NCI-H748 treated with DMSO at 0.1 percent for 48 hours (cell line): ENCODE measurements around the gene OTULIN.

Experiments used
- DNase-seq: peaks from one replicate; lab custom pipeline; 2025; lab: John Stamatoyannopoulos, UW

Gene OTULIN

DNA sequence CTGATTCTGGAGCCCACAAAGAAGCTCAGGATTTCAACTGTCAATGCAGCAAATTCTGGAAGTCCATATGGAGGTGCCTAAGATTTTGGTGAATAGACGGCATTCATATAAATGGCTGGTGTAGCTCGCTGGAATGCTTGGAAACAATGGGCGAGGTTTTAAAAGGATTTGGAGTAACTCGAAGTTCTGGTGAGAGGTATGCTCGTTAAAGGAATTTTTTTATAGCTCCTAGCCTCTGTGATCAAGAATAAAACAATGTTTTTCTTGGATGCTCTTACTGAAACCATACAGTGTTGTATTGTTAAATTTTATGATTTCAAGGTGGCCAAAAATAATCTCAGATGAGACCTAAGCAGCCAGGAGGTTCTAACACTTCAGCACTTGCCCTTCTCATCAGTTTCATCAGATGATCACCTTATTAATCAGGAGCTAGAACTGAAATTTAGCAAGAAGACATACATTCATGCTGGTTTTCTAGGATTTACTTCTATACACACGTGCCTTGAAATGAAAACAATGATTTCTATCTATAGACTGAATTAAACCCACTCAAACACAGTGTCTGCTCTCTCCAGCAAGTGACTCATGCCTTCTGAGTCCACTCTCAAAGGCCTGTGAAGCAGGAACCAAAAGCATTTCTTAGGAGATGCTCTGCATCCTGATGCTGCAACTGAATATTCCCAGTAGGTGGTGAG lies 79.2 kb downstream of the OTULIN start:
- DNase-seq: no peak

DNA sequence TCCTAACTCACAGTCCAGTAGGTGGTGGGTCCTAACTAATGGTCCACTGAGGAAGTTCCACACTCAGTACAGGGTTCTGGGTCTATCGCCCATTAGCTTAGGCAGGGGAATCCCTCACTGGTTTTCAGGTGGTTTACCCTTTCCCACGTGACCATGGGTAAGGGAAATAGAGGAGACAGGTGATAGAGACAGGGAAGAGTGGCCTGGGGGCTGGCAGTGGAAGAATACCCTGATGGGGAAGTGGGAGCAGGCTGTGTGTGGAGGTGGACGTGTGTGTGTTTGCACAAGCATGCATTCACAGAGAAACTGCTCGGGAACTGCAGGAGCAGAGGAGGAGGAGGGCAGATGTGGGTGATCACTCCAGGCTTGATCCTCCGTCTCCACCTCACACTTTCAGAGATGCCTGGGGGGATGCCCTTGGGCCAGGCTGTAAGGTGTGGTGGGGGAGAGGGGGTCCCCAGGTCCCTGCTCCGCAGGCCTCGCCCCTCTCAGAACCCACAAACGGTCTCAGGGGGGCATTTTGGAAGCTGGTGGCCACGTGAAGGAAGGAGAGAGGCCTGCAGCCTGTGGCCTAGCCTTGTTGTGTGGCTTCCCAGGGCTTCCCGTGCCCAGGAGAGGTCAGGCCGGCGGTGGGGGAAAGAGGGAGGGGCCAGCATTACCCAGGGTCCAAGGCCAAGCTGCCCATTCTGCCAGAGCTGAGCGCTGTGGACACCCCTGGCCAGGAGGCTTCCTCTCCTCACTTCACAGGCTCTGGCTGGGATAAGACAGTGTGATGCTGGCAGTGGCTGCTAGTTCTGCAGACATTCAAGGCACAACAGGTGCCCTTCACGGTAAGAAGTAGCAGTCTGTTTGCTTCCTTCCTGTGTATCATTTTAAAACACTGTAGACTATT lies 80.0 kb downstream of the OTULIN start:
- DNase-seq: no peak

DNA sequence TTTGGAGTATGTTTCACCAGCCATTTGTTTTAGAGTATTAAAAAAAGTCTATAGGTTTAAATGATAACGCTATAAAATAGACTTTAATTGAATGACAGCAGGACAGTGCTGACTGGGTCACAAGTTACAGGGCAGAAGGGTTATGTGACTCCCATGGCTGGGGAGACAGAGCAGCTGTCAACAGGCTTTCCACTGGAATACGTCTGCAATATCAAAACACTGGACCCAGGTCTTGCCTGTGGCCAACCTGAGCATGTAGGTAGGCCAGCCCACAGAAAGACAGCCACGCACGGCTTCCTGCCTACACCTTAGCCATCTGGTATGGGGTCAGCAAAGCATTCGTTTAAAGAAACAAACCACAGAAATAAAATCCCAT lies 80.7 kb downstream of the OTULIN start:
- DNase-seq: no peak

DNA sequence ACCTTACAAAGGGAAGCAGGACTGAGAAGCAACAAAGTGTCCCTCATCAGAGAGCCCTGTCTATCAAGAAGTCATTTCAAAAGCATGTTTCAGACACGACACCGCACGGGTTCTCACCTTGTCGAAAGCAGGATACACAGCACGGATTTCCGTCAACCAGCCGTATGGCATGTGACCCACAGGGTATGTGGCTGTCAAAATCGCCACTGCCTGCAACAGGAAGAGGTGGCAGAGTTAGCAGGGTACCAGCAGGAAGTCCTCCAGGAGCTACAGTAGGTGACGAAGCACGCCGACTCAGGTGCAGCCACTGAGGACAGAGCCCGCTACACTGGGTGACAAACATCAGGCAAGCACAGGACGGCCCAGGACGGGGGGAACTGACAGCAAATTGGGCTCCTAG lies 81.2 kb downstream of the OTULIN start:
- DNase-seq: no peak

DNA sequence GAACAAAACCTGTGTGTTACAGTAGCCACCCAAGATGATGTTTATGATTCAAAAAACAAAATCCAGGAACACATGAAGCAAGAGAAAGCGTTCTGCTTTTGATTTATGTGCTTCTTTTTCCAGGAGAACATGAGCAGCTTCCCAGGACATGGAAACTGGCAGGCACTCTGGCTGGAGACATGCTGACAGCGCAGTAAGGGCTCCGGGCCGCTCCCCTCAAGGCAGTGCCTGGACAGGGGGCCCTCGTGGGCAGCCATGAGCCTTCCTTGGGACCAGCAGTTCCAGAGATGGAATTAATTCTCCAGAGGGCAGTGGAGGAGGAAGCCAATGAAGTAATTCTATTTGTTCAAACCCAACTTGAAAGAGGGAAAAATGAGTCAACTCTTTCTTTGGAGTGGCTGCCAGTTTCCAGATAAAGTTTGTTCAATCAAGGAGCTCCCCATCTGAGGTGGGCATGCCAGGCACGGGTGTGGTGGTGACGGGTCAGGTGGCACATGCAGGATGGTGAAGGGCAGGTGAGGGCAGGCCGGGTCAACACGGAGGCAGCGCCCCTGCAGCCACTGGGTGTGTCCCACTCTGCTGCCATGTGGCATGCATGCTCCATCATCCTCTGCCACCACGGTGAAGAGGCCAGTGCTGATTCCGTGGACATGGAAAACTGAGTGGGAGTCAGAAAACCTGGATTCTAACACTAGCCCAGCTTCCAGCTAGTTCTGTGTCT lies 83.8 kb downstream of the OTULIN start:
- DNase-seq: no peak
